Astrocyte (in vitro differentiated cells and primary cell): ENCODE results near the gene COL27A1. TPM values are rescaled to one million over a fixed set of nuclear protein-coding genes. Genes with fewer than 3 reads are reported as not detected.
A peak's percentile ranks its signal among the peaks of the same experiment; 100 is the strongest.

Experiments used
- DNase-seq: peaks from one replicate; pipeline ENCODE4 v3.0.0-alpha.2; 2010; ENCODE audit warnings: low read depth
- FAIRE-seq: peaks from 2 replicates; lab custom pipeline; 2011; peaks lifted over from hg19 to GRCh38; lab: Jason Lieb, UNC
- H2AFZ ChIP-seq: 2 replicates; pipeline ENCODE4 v1.6.0; 2012; ENCODE audit warnings: low read depth, low read length, inconsistent platforms
- H3K27ac ChIP-seq: 2 replicates; pipeline ENCODE4 v1.5.1; 2011; ENCODE audit warnings: low read depth, low read length, inconsistent platforms
- H3K27me3 ChIP-seq: 2 replicates; pipeline ENCODE4 v1.6.0; 2011; ENCODE audit warnings: low read length, inconsistent platforms; ENCODE audit not compliant: insufficient read depth
- H3K36me3 ChIP-seq: 2 replicates; pipeline ENCODE4 v1.5.1; 2011; ENCODE audit warnings: low read length, inconsistent platforms; ENCODE audit not compliant: insufficient read depth
- H3K4me1 ChIP-seq: 2 replicates; pipeline ENCODE4 v1.5.1; 2011; ENCODE audit warnings: low read length, inconsistent platforms; ENCODE audit not compliant: insufficient read depth
- H3K4me2 ChIP-seq: 2 replicates; pipeline ENCODE4 v1.6.0; 2012; ENCODE audit warnings: low read length, inconsistent platforms
- H3K4me3 ChIP-seq: 2 replicates; pipeline ENCODE4 v1.5.1; 2011; ENCODE audit warnings: low read depth, mild to moderate bottlenecking, low read length, inconsistent platforms; ENCODE audit not compliant: insufficient read depth
- H3K79me2 ChIP-seq: 2 replicates; pipeline ENCODE4 v1.6.0; 2012; ENCODE audit warnings: mild to moderate bottlenecking, low read length, inconsistent platforms; ENCODE audit not compliant: insufficient read depth
- H3K9ac ChIP-seq: 2 replicates; pipeline ENCODE4 v1.6.0; 2012; ENCODE audit warnings: mild to moderate bottlenecking, low read length, inconsistent platforms
- H3K9me3 ChIP-seq: 2 replicates; pipeline ENCODE4 v1.5.1; 2012; ENCODE audit warnings: low read depth, mild to moderate bottlenecking, low read length, inconsistent platforms; ENCODE audit not compliant: insufficient read depth
- H4K20me1 ChIP-seq: 2 replicates; pipeline ENCODE4 v1.6.0; 2012; ENCODE audit warnings: low read length, inconsistent platforms; ENCODE audit not compliant: insufficient read depth
- H3K27ac Mint-ChIP-seq: one replicate; pipeline ENCODE4 v1.8.0; 2021; ENCODE audit warnings: mild to moderate bottlenecking, mixed read lengths; ENCODE audit not compliant: unreplicated experiment
- H3K27me3 Mint-ChIP-seq: one replicate; pipeline ENCODE4 v1.8.0; 2021; ENCODE audit warnings: low read depth, mixed read lengths; ENCODE audit not compliant: unreplicated experiment
- H3K36me3 Mint-ChIP-seq: one replicate; pipeline ENCODE4 v1.8.0; 2021; ENCODE audit warnings: low read depth, mixed read lengths; ENCODE audit not compliant: unreplicated experiment
- H3K4me1 Mint-ChIP-seq: one replicate; pipeline ENCODE4 v1.8.0; 2021; ENCODE audit warnings: low read depth, mixed read lengths; ENCODE audit not compliant: unreplicated experiment
- H3K4me3 Mint-ChIP-seq: one replicate; pipeline ENCODE4 v1.8.0; 2021; ENCODE audit warnings: mild to moderate bottlenecking, moderate library complexity, mixed read lengths; ENCODE audit not compliant: unreplicated experiment
- H3K9me3 Mint-ChIP-seq: one replicate; pipeline ENCODE4 v1.8.0; 2021; ENCODE audit warnings: mild to moderate bottlenecking, mixed read lengths; ENCODE audit not compliant: unreplicated experiment
- EZH2 ChIP-seq: IDR thresholded peaks from 2 replicates; pipeline ENCODE4 v1.6.1; 2012; ENCODE audit warnings: mild to moderate bottlenecking, low read length, inconsistent platforms; ENCODE audit not compliant: insufficient read depth
- total RNA-seq: library from RNA; stranded (reverse); gene quantifications from 2 replicates; pipeline ENCODE4 v1.2.1, GENCODE V29; 2021
- TF ChIP-seq, protein P1 (sequence below): IDR thresholded peaks from 2 replicates; pipeline ENCODE4 v1.5.1; 2011; ENCODE audit warnings: low read depth, mild to moderate bottlenecking, inconsistent platforms, low read length, moderate library complexity; ENCODE audit not compliant: insufficient read depth

Gene COL27A1
- total RNA-seq, 1 donor from 2014 or later = 31.2 TPM

DNA sequence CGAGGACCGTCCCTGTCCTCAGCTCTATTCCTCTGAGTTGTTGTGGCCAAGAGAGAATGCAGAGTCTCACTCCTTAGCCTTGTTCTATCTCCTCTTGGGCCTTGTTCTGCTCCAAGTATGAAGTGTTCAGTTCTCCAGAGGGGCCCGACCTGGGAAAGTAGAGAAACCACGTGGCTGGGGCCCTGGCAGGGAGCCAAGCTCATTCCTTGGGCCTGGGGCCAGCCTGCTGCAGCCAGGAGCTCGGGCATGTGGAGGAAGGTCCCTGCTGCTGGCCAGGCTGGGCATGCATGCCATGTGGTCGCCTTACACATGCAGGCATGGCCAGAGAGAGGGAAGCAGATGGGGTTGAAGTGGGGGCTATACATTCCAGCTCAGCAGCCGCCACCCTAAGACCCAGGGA, 60.7 kb downstream of the COL27A1 start:
- no peaks in the 10 kb centered on the region for H3K27me3 ChIP-seq
- H3K9me3 ChIP-seq = no peaks in the 10 kb centered on the region
- no peak overlapping the region for H3K9ac ChIP-seq
- H3K36me3 Mint-ChIP-seq = peaks cover 41% of the 10 kb centered on the region
- H3K27ac Mint-ChIP-seq = no peak overlapping the region
- H3K4me3 ChIP-seq = no peak overlapping the region
- peaks cover 2% of the 10 kb centered on the region for H3K27me3 Mint-ChIP-seq
- peaks cover 20% of the 10 kb centered on the region for H3K4me1 ChIP-seq
- TF ChIP-seq, protein P1, sequence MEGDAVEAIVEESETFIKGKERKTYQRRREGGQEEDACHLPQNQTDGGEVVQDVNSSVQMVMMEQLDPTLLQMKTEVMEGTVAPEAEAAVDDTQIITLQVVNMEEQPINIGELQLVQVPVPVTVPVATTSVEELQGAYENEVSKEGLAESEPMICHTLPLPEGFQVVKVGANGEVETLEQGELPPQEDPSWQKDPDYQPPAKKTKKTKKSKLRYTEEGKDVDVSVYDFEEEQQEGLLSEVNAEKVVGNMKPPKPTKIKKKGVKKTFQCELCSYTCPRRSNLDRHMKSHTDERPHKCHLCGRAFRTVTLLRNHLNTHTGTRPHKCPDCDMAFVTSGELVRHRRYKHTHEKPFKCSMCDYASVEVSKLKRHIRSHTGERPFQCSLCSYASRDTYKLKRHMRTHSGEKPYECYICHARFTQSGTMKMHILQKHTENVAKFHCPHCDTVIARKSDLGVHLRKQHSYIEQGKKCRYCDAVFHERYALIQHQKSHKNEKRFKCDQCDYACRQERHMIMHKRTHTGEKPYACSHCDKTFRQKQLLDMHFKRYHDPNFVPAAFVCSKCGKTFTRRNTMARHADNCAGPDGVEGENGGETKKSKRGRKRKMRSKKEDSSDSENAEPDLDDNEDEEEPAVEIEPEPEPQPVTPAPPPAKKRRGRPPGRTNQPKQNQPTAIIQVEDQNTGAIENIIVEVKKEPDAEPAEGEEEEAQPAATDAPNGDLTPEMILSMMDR = no peak
- no peak for TF ChIP-seq EZH2
- no peak overlapping the region for H3K4me3 Mint-ChIP-seq
- H3K36me3 ChIP-seq = peaks cover 8% of the 10 kb centered on the region
- H3K79me2 ChIP-seq = no peaks in the 10 kb centered on the region
- no peak overlapping the region for H3K4me2 ChIP-seq
- H3K9me3 Mint-ChIP-seq = no peaks in the 10 kb centered on the region
- DNase-seq = peak; percentile 17
- H2AFZ ChIP-seq = no peak overlapping the region
- no peak for FAIRE-seq
- no peak overlapping the region for H3K27ac ChIP-seq
- H4K20me1 ChIP-seq = no peaks in the 10 kb centered on the region
- peaks cover 7% of the 10 kb centered on the region for H3K4me1 Mint-ChIP-seq

DNA sequence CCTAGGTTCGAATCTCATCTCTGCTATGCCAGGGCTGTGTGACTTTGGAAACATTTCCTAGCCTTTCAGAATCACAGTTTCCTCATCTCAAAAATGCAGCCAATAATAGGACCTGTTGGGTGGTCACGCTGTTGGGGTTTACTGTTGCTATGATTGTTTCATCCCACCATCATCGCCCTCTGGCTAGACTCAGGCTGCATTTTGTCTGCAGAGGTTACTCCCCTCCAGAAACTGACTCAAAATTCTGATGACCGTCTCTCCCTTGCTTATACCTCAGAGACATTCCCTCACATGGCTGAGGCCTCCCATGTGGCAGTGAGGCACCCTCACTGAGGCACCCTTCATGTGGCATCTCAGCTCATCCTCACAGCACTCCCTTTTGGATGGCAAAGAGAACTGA, 61.6 kb downstream of the COL27A1 start:
- peaks cover 35% of the 10 kb centered on the region for H3K36me3 Mint-ChIP-seq
- FAIRE-seq = no peak
- H3K27ac ChIP-seq = no peak overlapping the region
- peaks cover 8% of the 10 kb centered on the region for H3K36me3 ChIP-seq
- H3K27ac Mint-ChIP-seq = no peak overlapping the region
- peaks cover 29% of the 10 kb centered on the region for H3K4me1 ChIP-seq
- H3K4me3 Mint-ChIP-seq = no peak overlapping the region
- no peaks in the 10 kb centered on the region for H3K9me3 ChIP-seq
- H3K27me3 Mint-ChIP-seq = peaks cover 2% of the 10 kb centered on the region
- H4K20me1 ChIP-seq = no peaks in the 10 kb centered on the region
- no peak overlapping the region for H3K4me2 ChIP-seq
- H2AFZ ChIP-seq = no peak overlapping the region
- H3K79me2 ChIP-seq = no peaks in the 10 kb centered on the region
- DNase-seq = no peak
- H3K9me3 Mint-ChIP-seq = no peaks in the 10 kb centered on the region
- H3K9ac ChIP-seq = no peak overlapping the region
- no peaks in the 10 kb centered on the region for H3K27me3 ChIP-seq
- TF ChIP-seq EZH2 = no peak
- TF ChIP-seq, protein P1 = no peak
- no peak overlapping the region for H3K4me3 ChIP-seq
- H3K4me1 Mint-ChIP-seq = peaks cover 7% of the 10 kb centered on the region

DNA sequence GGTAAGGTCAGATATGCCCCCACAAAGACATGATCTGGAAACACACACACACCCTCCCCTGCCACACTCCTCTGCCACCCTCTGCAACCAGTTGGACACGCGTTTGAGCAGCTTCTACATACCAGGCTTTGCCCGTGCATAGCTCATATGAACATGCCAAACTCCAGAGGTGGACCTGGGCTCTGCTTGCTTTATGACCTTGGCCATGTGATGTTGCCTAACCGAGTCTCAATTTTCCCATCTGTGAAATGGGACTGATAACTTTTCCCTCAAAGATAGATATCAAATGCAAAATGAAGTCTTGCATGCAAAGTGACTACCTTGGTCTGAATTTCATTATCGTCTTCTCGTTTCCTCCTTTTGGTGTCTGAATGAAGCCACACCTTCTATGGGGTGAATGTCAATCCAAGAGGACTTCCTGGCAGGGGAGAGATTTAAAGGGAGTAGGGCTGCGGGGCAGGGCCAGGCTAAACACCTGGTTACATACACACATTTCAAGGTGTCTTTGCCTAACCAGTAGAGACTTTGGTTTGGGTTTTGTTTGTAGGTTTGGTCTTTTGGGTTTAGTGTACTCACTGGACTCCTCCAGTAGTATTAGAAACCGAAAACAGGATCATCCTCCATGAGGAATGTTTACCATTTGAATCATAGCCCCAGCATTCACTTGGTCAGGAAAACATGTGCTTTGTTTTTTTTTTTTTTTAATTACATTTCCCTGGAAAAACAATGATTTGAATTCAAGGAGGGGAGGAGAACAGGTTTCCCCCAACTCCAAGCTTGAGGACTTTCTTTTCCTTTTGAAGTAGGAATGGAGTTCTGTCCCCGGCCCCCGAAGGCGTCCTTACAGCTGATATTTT, 63.2 kb downstream of the COL27A1 start:
- H3K4me1 Mint-ChIP-seq = peaks cover 7% of the 10 kb centered on the region
- H3K27me3 ChIP-seq = no peaks in the 10 kb centered on the region
- no peaks in the 10 kb centered on the region for H3K9me3 ChIP-seq
- H3K27ac ChIP-seq = no peak overlapping the region
- H3K79me2 ChIP-seq = no peaks in the 10 kb centered on the region
- peaks cover 20% of the 10 kb centered on the region for H3K36me3 Mint-ChIP-seq
- H3K4me3 ChIP-seq = no peak overlapping the region
- H3K4me2 ChIP-seq = peak overlapping the region; percentile 8
- no peaks in the 10 kb centered on the region for H4K20me1 ChIP-seq
- H3K4me1 ChIP-seq = peaks cover 34% of the 10 kb centered on the region
- H3K9me3 Mint-ChIP-seq = no peaks in the 10 kb centered on the region
- H2AFZ ChIP-seq = no peak overlapping the region
- no peak overlapping the region for H3K4me3 Mint-ChIP-seq
- no peak for DNase-seq
- TF ChIP-seq EZH2 = no peak
- TF ChIP-seq, protein P1 = no peak
- FAIRE-seq = peak; percentile 23
- H3K36me3 ChIP-seq = peaks cover 6% of the 10 kb centered on the region
- no peak overlapping the region for H3K9ac ChIP-seq
- H3K27ac Mint-ChIP-seq = no peak overlapping the region
- H3K27me3 Mint-ChIP-seq = peaks cover 2% of the 10 kb centered on the region
